Right lobe of liver (tissue), 6 donors: ENCODE measurements around the gene EIF4E. TPM values are rescaled to one million over a fixed set of nuclear protein-coding genes. Genes with fewer than 3 reads are reported as not detected.

Experiments used
- ATAC-seq, 4 donors: fragments of 200-7000 bp; cut with Tn5 transposase; one replicate each; pipeline ENCODE4 v1.9.1; 2020; ENCODE audit warnings: mild to moderate bottlenecking in 4 of 4, moderate library complexity in 4 of 4
- DNase-seq, 3 donors: peaks; one replicate each; pipeline ENCODE4 v3.0.0-alpha.2; 2020
- H3K27ac ChIP-seq, 3 donors: fragments of 200-600 bp; one replicate each; pipeline ENCODE4 v1.8.0; 2022
- H3K27me3 ChIP-seq, 2 donors: fragments of 200-600 bp; one replicate each; pipeline ENCODE4 v1.8.0; 2022
- H3K36me3 ChIP-seq, 4 donors: fragments of 200-600 bp; sonication (generic) in 1 of 4; one replicate each; pipeline versions ENCODE4 v1.5.1 to v1.8.0; 2017 to 2022; ENCODE audit warnings: control low read depth in 1 of 4
- H3K4me1 ChIP-seq, 4 donors: fragments of 200-600 bp; sonication (generic) in 1 of 4; one replicate each; pipeline versions ENCODE4 v1.5.1 to v1.8.0; 2017 to 2022; ENCODE audit warnings: control low read depth in 1 of 4
- H3K4me3 ChIP-seq, 3 donors: fragments of 200-600 bp; one replicate each; pipeline ENCODE4 v1.8.0; 2022
- H3K9me3 ChIP-seq, 4 donors: fragments of 200-600 bp; sonication (generic) in 1 of 4; one replicate each; pipeline versions ENCODE4 v1.5.1 to v1.8.0; 2017 to 2022; ENCODE audit warnings: control low read depth in 1 of 4
- CTCF ChIP-seq, 4 donors: fragments of 200-600 bp in 3 of 4; fragments of 450-650 bp in 1 of 4; IDR thresholded peaks; one replicate each; pipeline versions ENCODE4 v1.5.1 to v1.8.0; 2016 to 2022; ENCODE audit warnings: antibody characterized with exemption in 4 of 4, mild to moderate bottlenecking in 2 of 4
- POLR2A ChIP-seq: fragments of 450-650 bp; IDR thresholded peaks from one replicate; pipeline ENCODE4 v1.6.1; 2017; ENCODE audit warnings: antibody characterized with exemption, mild to moderate bottlenecking
- WGBS: methylation state at CpG from one replicate; pipeline ENCODE4 v1.1.6; 2018; ENCODE audit warnings: low coverage, low lambda C conversion rate; ENCODE audit not compliant: insufficient coverage; ENCODE audit errors: missing lambda C conversion rate; 5-methylcytosine and 5-hydroxymethylcytosine counted together
- intact Hi-C, 2 donors: fragments of 100-400 bp; cut with DNase I; formaldehyde crosslinking; loops; one replicate each; pipeline versions ENCODE4 v1.11.2 to v1.14.1; 2022
- long read RNA-seq: library from polyadenylated mRNA; unstranded; transcript quantifications from one replicate; pipeline ENCODE4 v2.0.0, GENCODE V29; 2019
- total RNA-seq, 6 experiments: library from RNA; depleted of rRNA in 2 of 6; stranded (reverse); fragments of >200 nt in 2 of 6; fragmentation: NEBNext Ultra II Directional in 3 of 6; extraction: Animal tissue kit (Norgen Biotek cat#: 25700) in 3 of 6; gene quantifications; one replicate each; pipeline versions ENCODE4 v1.1.0 to v1.2.4, GENCODE V29; 2016 to 2023
- donor health status: DM: no; HTN: yes; CAD: no.
- donor health status: DM: no; HTN: no; CAD: no.
- donor health status: DM: no; HTN: no; CAD: no.
- donor health status: DM: no; HTN: yes; CAD: no.
- donor health status: DM: no; HTN: yes; CAD: no.

The EIF4E gene, protein sequence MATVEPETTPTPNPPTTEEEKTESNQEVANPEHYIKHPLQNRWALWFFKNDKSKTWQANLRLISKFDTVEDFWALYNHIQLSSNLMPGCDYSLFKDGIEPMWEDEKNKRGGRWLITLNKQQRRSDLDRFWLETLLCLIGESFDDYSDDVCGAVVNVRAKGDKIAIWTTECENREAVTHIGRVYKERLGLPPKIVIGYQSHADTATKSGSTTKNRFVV
- 10 to 100 TPM; 28.4 to 48.8 (median 34.3) TPM for total RNA-seq
- long read RNA-seq, full-length matches to known transcripts: 9 of 11 reads
- long read RNA-seq, partial matches to known transcripts: 0 of 11 reads
- long read RNA-seq, other reads (novel, unspliced or antisense): 2 of 11 reads

DNA sequence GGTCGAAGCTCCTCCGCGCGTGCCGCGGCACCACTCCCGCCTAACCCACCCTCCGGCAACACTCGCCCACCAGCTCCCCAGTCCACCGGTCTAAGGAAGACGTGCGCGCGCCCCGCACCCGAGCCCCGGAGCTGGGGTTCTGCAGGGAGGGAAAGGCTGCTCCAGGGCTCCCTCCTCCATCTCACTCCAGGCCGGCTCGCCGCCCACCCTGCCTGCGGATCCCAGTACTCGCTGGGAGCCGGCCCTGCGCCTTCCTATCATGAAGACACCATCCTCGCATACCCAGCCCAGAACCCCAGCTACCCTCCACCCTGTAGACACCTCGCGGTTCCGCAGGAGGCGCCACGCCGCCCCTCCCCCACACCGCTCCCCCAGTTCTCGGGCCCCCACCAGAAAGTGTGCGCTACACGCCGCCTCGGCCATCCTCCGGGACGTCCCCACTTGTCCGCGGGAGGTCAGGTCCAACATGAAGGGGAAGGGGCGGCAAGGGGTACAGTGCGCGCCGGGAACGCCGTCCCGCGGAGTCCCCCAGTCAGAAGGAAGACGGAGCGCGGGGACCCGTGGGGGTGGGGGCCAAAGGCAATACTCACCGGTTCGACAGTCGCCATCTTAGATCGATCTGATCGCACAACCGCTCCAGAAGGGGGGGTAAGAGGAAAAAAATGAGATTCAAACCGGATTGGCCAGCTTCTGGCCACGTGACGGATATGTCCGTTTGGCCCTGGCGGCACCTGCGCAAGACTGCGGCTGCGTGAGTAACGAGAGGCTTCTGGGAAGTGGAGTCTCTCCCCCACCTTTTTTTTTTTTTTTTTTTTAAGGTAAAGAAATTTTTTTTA is at the start of gene EIF4E:
TSS of gene EIF4E (minus strand) at position 629 of the 836 bp plus-strand sequence. CDS start at position 608, 21 bp downstream.
- H3K4me3 ChIP-seq: peak within 1 kb of the TSS; percentile 92 to 95 (median 94)
- no peaks in the 10 kb centered on the region for H3K9me3 ChIP-seq
- TF ChIP-seq POLR2A (no peak), CTCF (IDR thresholded peaks at IDR 0.05) (no peak)
- no peaks in the 10 kb centered on the region for H3K27me3 ChIP-seq
- WGBS: under 1% methylated on average over 25 of the region's 68 CpGs
- H3K36me3 ChIP-seq: no peaks in the 10 kb centered on the region
- H3K27ac ChIP-seq: peak within 1 kb of the TSS; percentile 81 to 92 (median 84)
- peak; percentile 97 to 99 (median 98) for DNase-seq
- peak; percentile 85 to 90 (median 88) for ATAC-seq
- H3K4me1 ChIP-seq: peaks cover 0 to 19% (median 3%) of the 10 kb centered on the region in 4 donors
- intact Hi-C loops: no loop called here

DNA sequence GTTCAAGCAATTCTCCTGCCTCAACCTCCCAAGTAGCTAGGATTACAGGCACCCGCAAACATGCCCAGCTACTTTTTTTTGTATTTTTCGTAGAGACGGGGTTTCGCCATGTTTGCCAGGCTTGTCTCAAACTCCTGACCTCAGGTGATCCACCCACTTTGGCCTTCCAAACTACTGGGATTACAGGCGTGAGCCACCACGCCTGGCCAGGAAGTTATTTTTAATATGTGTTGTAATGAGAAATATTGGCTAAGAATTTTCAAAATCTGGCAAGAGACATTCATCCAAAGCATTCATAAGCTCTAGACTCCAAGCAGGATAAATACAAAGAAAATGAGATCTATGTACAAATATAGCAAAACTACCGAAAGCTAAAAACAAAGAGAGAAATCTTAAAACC is 48.6 kb upstream of the EIF4E start:
- Histone ChIP-seq H3K27ac (no peak overlapping the region), H3K27me3 (no peaks in the 10 kb centered on the region), H3K4me1 (no peaks in the 10 kb centered on the region), H3K9me3 (no peaks in the 10 kb centered on the region), H3K36me3 (no peaks in the 10 kb centered on the region), H3K4me3 (no peak overlapping the region)
- TF ChIP-seq POLR2A (no peak), CTCF (IDR thresholded peaks at IDR 0.05) (no peak)
- intact Hi-C loops: no loop called here
- 86% methylated on average over 7 of the region's 7 CpGs for WGBS
- DNase-seq (no peak), ATAC-seq (no peak)

GRCh38 chr4:98976716-98977115 is 47.8 kb upstream of the EIF4E start:
- Histone ChIP-seq H3K36me3 (no peaks in the 10 kb centered on the region), H3K9me3 (no peaks in the 10 kb centered on the region), H3K4me1 (no peaks in the 10 kb centered on the region), H3K4me3 (no peak overlapping the region), H3K27ac (no peak overlapping the region), H3K27me3 (no peaks in the 10 kb centered on the region)
- ATAC-seq (no peak), DNase-seq (no peak)
- 73% methylated on average over 4 of the region's 4 CpGs for WGBS
- TF ChIP-seq POLR2A: no peak
- TF ChIP-seq CTCF (IDR thresholded peaks at IDR 0.05): no peak
- intact Hi-C loops: no loop called here

DNA sequence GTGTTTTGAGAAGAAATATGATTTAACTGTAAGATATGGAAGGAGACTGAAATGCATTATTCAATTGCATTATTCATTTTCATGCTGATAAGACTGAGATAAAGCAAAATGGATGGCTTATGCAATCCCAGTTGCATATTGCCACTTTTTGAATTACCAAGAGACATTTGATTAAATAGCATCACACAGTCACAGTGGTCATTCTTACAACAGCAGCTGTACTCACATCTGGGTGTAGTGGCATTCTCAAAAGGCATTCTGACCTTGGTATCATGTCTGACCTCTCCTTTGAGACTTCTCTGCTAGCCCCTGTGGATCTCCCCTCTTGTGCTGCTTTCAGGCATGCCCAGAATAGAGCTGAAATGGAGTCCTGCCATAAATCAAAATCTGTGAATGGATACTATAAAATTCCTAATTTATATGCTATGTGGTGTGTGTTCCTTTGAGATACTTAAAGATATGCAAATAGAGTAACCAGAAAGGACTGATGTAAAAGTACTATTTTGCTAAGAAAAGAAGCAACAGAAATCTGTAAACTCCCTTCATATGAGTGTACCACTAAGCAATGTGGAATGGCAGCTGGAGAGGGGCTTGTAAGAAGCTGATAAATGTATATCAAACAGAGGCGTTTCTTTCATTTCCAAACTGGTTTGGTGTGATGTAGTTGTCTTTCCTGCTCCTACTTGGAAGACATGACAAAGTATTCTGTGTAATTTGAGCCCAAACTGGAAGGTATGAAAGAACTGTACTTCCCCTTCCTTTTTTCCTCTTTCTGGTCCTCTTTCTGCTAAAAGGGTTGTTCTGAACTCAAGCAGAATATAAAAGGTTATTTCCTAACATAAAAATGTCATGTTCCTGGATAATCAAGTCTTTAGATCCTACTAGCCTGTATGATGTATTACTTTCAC is 41.2 kb upstream of the EIF4E start:
- intact Hi-C loops: no loop called here
- Histone ChIP-seq H3K9me3 (no peaks in the 10 kb centered on the region), H3K4me3 (no peak overlapping the region), H3K27me3 (no peaks in the 10 kb centered on the region), H3K27ac (no peak overlapping the region), H3K4me1 (no peaks in the 10 kb centered on the region), H3K36me3 (no peaks in the 10 kb centered on the region)
- WGBS: 33% methylated on average over 1 of the region's 1 CpG
- TF ChIP-seq POLR2A (no peak), CTCF (IDR thresholded peaks at IDR 0.05) (no peak)
- no peak for DNase-seq
- ATAC-seq: no peak
